Testis (tissue), 3 donors: ENCODE measurements around the gene TOM1L2. TPM values are rescaled to one million over a fixed set of nuclear protein-coding genes. Genes with fewer than 3 reads are reported as not detected.

Experiments
- DNase-seq: peaks from one replicate; pipeline ENCODE4 v3.0.0-alpha.2; 2019
- H3K27ac ChIP-seq, 2 donors: fragments of 200-600 bp; sonication (generic); one replicate each; pipeline ENCODE4 v1.5.1; 2019
- H3K27me3 ChIP-seq: fragments of 200-600 bp; sonication (generic); one replicate; pipeline ENCODE4 v1.5.1; 2019
- H3K36me3 ChIP-seq: fragments of 200-600 bp; sonication (generic); one replicate; pipeline ENCODE4 v1.5.1; 2017; ENCODE audit warnings: low read depth; ENCODE audit errors: missing control alignments
- H3K4me1 ChIP-seq: fragments of 200-600 bp; sonication (generic); one replicate; pipeline ENCODE4 v1.5.1; 2019
- H3K4me3 ChIP-seq, 2 donors: fragments of 200-600 bp; sonication (generic); one replicate each; pipeline ENCODE4 v1.5.1; 2017 to 2019
- H3K9me3 ChIP-seq: fragments of 200-600 bp; sonication (generic); one replicate; pipeline ENCODE4 v1.5.1; 2017
- POLR2A ChIP-seq: fragments of 450-650 bp; IDR thresholded peaks from one replicate; pipeline ENCODE4 v1.6.1; 2017; ENCODE audit warnings: antibody characterized with exemption, mild to moderate bottlenecking, moderate library complexity
- WGBS, 2 donors: methylation state at CpG; one replicate each; pipeline ENCODE4 v1.1.5; 2018; 5-methylcytosine and 5-hydroxymethylcytosine counted together
- intact Hi-C: fragments of 100-400 bp; cut with DNase I; formaldehyde crosslinking; loops from one replicate; pipeline ENCODE4 v1.15.1; 2023; ENCODE audit warnings: low total_unique reads
- polyA plus RNA-seq: library from polyadenylated mRNA; stranded (reverse); fragments of 350-450 nt; fragmentation: Illumina TruSeq; extraction: RNeasy Lipid Tissue Mini Kit (QIAGEN cat#74804); gene quantifications from one replicate; pipeline ENCODE4 v1.2.3, GENCODE V29; 2014; ENCODE audit warnings: low read depth, low replicate concordance; ENCODE audit not compliant: insufficient read depth
- total RNA-seq, 2 donors: library from RNA; depleted of rRNA; stranded (reverse); fragments of >200 nt; gene quantifications; one replicate each; pipeline ENCODE4 v1.2.3, GENCODE V29; 2016
- TF ChIP-seq, protein P1 (sequence below), 3 experiments: fragments of 450-650 bp in 2 of 3; fragments of 200-600 bp in 1 of 3; sonication (generic) in 1 of 3; IDR thresholded peaks; one replicate each; pipeline ENCODE4 v1.5.1; 2016 to 2019; ENCODE audit warnings: antibody characterized with exemption in 3 of 3, mild to moderate bottlenecking in 2 of 3, moderate library complexity in 1 of 3

TOM1L2 gene
- total and polyA plus RNA-seq, 3 donors from 2014 or later: 92.4 to 221 (median 218) TPM

DNA sequence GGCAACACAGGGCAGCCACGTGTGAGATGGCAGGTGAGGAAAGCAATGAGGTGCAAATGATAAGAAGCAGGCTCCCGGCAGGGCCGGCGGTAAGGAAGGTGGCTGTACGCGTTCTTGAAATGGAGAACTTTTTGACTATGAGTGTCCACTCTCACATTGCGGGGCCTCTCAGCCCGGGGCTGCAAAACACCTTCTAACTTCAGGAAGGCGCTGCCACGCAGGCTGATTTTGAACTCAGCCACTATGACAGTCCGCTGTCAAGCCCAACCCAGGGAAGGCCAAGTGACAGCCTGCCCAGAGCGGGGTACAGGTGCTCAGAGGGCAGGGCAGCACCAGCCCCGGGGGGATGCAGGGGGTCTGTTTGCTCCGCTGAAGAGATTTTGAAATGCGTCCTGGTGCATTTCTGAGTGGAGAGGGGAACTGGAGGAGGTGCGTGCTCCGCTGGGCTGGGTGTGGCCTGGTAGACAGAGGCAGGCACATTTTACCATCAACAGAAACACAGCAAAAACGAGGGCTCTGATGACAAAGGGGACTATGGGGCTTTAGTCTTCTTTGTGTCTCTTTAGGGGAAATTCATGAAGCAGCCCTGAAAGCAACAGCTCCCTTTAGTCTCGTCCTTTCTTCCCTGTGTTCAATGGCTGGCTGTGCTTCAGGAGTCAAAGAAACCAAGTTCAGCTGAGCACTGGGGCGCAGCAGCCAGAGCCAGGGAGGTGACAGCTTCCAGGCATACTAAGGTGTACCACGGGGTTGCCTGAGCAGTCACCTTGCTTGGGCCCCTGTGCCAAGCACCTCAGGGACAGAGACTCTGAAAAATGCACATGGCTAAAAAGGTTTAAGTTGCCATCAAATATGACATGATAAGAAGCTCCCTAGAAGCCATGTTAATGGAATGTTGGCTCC is 120.8 kb downstream of the TOM1L2 start:
- DNase-seq: no peak
- Histone ChIP-seq H3K4me3 (no peak overlapping the region), H3K27ac (peak overlapping the region in 1 of 2 donors; percentile 44), H3K9me3 (no peaks in the 10 kb centered on the region), H3K27me3 (no peaks in the 10 kb centered on the region), H3K4me1 (peaks cover 52% of the 10 kb centered on the region), H3K36me3 (no peaks in the 10 kb centered on the region)
- intact Hi-C loops: loop anchor here (5.0 kb wide), 1 partner anchor 169 kb away; the partner anchor contains the start of gene RAI1
- 81 to 91% methylated on average over 15 to 21 of the region's 21 CpGs for WGBS, 2 donors
- no peak for TF ChIP-seq POLR2A
- TF ChIP-seq, protein P1, sequence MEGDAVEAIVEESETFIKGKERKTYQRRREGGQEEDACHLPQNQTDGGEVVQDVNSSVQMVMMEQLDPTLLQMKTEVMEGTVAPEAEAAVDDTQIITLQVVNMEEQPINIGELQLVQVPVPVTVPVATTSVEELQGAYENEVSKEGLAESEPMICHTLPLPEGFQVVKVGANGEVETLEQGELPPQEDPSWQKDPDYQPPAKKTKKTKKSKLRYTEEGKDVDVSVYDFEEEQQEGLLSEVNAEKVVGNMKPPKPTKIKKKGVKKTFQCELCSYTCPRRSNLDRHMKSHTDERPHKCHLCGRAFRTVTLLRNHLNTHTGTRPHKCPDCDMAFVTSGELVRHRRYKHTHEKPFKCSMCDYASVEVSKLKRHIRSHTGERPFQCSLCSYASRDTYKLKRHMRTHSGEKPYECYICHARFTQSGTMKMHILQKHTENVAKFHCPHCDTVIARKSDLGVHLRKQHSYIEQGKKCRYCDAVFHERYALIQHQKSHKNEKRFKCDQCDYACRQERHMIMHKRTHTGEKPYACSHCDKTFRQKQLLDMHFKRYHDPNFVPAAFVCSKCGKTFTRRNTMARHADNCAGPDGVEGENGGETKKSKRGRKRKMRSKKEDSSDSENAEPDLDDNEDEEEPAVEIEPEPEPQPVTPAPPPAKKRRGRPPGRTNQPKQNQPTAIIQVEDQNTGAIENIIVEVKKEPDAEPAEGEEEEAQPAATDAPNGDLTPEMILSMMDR (IDR thresholded peaks at IDR 0.05): no peak

DNA sequence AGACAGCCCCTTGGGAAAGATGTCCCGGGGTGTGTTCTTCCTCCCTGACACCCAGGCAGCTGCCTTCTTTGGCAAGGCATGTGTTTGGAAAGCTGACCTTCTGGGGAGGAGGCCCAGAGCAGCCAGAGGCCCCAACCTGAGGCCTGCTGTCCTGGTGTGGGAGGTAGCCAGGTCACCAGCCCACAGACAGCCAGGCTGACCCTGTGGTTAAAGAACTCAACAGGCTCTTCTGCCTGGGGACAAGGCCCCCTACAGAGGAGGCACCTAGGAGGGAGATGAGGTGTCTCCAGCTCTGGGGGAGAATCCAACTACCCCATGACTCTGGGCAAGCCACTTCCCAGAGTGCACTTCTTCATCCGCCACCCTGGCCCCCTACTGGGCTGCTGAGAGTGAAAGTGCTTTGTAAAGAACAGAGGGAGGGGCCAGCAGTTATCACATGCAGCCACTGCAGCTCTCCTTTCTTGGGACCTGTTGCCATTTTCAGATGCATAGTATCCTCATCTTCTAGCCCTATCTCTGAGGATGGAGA is 122.3 kb downstream of the TOM1L2 start:
- WGBS, 2 donors: 50 to 71% methylated on average over 1 to 2 of the region's 2 CpGs
- Histone ChIP-seq H3K4me3 (no peak overlapping the region), H3K27ac (peak overlapping the region; percentile 47 to 59), H3K27me3 (no peaks in the 10 kb centered on the region), H3K36me3 (no peaks in the 10 kb centered on the region), H3K4me1 (peaks cover 37% of the 10 kb centered on the region), H3K9me3 (no peaks in the 10 kb centered on the region)
- TF ChIP-seq, protein P1 (IDR thresholded peaks at IDR 0.05): peak in 2 of 3 experiments; percentile 13 to 44
- peak; percentile 2 for TF ChIP-seq POLR2A
- DNase-seq: peak; percentile 82
- intact Hi-C loops: loop anchor here (5.0 kb wide), 1 partner anchor 168 kb away; the partner anchor contains the start of gene RAI1

DNA sequence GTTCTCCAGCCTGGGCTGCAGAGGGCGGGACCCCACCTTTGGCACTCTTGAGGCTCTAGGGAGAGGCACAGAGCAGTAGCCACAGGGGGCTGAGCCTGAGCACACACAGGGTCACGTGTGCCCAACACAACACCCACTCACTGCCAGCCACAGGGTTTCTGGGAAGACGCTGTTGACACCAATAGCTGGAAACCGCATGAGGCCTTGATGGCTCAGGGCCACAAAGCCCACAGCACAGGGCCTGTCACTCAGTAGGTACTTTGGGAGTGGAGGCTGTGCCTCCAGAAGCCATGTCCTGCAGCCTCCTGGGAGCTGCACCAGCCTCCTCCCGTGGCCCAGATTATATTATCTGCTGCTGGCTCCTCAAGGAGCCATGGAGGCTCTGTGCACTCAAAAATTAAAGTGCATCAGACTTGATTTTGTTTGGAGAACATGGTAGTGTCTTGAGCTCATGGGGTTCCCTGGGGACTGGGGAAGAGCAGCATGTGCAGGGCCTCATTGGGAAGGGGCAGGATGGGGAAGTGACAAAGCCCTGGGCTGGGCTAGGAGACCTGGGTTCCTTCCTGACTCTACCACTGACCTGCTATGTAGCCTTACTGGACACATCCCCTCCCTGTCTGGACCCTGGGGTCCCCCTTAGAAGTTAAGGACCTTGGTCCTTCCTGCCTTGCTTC is 122.9 kb downstream of the TOM1L2 start:
- H3K27me3 ChIP-seq: no peaks in the 10 kb centered on the region
- H3K36me3 ChIP-seq: no peaks in the 10 kb centered on the region
- H3K4me1 ChIP-seq: peaks cover 32% of the 10 kb centered on the region
- intact Hi-C loops: no loop called here
- H3K27ac ChIP-seq: peak overlapping the region; percentile 47 to 59
- H3K9me3 ChIP-seq: no peaks in the 10 kb centered on the region
- peak; percentile 67 for DNase-seq
- no peak for TF ChIP-seq POLR2A
- TF ChIP-seq, protein P1 (IDR thresholded peaks at IDR 0.05): no peak
- H3K4me3 ChIP-seq: no peak overlapping the region
- 49 to 51% methylated on average over 5 of the region's 5 CpGs for WGBS, 2 donors

DNA sequence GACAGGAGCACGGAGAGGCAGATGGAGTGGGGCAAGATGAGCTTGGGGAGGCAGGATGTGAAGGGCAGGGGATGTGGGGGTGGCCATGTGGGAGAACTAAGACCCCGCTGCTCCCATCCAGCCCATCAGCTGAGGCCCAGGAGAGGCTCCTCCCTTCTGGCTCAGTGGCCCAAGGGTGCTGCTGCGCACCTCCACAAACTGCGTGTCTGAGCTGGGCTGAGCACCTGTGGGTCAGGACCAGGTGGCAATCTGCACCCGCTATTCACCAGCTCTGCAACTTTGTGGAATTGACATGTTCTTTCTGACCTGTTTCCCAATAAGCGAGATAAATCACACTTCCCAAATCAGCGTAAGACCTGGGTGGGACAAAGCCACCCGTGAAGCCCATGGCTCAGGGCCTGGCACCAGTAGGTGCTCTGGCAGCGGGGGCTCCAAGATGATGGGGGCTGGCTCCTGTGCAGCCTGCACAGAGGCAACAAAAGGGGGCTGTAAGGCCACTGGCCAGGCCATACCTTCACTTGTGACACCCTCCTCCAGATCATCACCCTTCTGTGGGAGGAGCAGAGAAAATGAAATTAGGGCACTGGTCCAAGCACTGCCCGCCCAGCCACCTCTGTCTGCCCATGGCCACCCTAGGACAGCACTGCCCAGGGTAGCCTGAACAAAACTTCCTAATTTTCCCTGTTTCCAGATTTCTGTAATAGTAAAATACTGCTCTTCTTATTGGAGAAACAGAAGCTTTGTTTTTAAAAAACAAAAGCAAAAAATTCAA is 123.7 kb downstream of the TOM1L2 start:
- H3K36me3 ChIP-seq: no peaks in the 10 kb centered on the region
- peaks cover 32% of the 10 kb centered on the region for H3K4me1 ChIP-seq
- peak overlapping the region in 1 of 2 donors; percentile 47 for H3K27ac ChIP-seq
- no peak overlapping the region for H3K4me3 ChIP-seq
- H3K9me3 ChIP-seq: no peaks in the 10 kb centered on the region
- peak; percentile 53 for DNase-seq
- 83 to 94% methylated on average over 8 to 10 of the region's 10 CpGs for WGBS, 2 donors
- intact Hi-C loops: no loop called here
- TF ChIP-seq POLR2A: no peak
- TF ChIP-seq, protein P1 (IDR thresholded peaks at IDR 0.05): no peak
- no peaks in the 10 kb centered on the region for H3K27me3 ChIP-seq
